HG03565 (cell line): ENCODE measurements around the gene FOLR2.
"Not testable (repeated sequence)": the region's sequence is repeated elsewhere in the genome, so short reads cannot be mapped to it uniquely, and the experiment has no call there.

Experiments
- ATAC-seq: cut with Tn5 transposase; IDR thresholded peaks from one replicate; pipeline ENCODE4 v1.9.1; 2021; ENCODE audit warnings: mild to moderate bottlenecking, moderate library complexity; ENCODE audit not compliant: unreplicated experiment

The FOLR2 gene

GRCh38 chr11:72266960-72267359 lies 50.4 kb downstream of the FOLR2 start:
- not testable (repeated sequence) for ATAC-seq

GRCh38 chr11:72267956-72268617 lies 51.5 kb downstream of the FOLR2 start:
- ATAC-seq, result no peak
